GM19468 (cell line): ENCODE measurements around the gene NAA25.

ENCODE experiments used
- ATAC-seq: cut with Tn5 transposase; IDR thresholded peaks from one replicate; pipeline ENCODE4 v1.9.1; 2021; ENCODE audit warnings: mild to moderate bottlenecking, moderate library complexity, moderate number of reproducible peaks; ENCODE audit not compliant: unreplicated experiment; ENCODE audit errors: extremely low read depth

NAA25 gene

DNA sequence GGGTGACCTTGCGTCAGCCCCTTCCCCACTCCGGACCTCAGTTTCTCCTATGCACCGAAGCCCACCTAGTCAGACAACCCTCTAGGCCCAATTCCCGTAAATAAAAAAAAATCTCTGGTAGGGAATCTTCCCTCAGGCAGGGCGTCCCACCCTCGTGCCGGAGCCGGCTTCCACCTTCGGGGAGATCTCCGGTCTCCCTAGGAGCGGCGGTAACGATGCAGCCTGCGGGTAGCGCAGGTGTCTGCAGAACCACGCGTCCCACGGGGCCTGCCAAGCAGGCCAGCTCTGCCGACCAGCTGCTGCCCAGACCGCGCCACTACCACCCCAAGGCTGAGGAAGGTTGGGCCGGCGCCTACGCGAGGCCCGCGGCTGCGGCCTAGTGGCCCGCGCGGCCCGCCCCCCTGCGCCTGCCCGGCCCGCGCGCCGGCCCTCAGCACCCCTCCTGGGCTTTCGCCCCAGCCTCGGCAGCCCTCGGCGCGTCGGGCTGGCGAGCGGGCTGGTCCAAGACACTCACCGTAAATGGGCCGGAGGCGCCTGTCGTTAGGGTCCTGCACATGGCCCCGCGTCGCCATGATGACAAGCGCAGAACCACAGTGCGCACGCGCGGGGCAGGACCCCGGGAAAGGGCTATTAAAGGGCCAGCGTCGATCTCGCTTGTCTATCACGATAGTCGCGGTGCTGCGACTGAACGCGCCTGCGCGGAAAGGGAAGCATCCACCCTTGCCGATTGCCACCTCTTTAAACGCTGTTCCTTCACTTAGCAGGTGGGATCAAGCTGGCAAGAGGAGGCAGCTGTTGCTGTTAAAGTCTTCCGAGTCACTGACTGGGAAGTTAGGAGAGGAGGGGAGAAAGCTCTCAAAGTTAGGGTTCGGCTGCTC, at the start of gene NAA25:
TSS of gene NAA25 (minus strand) at position 582 of the 878 bp plus-strand sequence. CDS start at position 572, 10 bp downstream.
- no peak for ATAC-seq

DNA sequence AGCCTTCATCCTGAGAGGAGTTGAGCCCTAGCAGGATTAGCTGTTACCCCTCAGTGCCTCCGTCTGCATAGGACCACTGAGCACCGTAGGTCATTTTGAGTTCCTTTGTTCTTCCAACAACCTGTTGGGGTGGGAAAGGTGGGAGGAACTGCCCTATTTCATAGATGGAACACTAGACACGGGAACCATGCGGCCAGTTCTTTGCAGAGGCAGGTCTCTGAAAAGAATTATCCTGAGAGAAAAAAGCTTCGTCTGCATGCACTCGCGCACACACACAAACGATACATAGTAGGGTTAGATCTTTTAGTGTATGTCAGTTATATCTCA, 45.3 kb upstream of the NAA25 start:
- no peak for ATAC-seq

DNA sequence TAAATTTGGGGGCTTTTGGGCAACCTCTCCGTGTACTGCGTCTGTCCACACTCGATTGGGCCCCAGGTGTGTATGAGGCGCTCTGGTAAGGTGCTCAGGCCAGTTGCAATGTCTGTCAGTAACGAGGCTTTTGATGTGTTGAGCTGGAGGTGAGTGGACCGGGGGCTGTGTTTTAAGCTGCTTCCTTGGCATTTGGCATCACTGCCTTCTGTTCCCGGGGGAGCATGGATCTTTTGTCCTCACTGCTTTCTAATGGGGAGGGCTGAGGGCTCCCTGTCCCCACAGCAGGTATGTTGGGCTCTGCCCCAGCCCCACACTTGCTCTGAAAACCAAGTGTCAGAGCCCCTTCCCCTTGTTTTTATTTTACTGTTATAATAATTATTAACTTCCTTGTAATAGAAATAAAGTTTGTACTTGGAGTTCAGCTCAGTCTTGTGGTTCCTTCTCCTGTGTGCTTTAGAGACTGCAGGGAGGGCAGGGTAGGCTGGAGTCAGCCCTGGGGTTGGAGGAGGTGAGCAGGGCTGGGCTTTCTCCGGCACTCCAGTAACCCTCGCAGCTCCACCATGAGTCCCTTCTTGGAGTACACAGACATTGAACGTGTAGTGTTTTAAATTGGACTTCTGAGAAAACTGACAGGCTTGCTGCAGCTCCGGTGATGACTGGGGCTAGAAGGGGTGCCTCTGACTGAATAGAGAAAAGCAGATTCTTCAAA, 44.8 kb upstream of the NAA25 start:
- ATAC-seq, result no peak

DNA sequence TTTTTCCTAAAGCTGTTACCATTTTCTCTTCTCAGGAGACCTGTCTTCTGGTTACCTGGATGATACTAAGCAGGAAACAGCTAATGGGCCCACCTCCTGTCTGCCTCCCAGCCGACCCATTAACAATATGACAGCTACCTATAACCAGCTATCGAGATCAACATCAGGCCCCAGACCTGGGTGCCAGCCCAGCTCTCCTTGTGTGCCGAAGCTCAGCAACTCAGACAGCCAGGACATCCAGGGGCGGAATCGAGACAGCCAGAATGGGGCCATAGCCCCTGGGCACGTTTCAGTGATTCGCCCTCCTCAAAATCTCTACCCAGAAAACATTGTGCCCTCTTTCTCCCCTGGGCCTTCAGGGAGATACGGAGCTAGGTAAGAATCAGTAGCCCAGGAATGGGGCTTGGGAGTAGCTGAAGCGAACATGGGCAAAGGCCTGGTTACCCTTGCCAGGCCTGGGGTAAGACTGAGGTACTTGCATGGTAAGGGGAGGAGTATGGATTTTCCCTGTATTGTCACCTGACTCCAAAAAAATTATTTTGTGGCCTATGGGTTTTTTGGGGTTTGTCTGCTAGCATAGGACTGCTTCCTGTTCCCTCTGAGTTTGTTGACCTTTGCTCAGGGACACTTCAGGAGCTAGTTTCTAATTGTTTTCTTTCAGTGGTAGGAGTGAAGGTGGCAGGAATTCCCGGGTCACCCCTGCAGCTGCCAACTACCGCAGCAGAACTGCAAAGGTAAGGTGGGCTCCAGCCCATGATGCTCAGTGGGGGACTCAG, 43.4 kb upstream of the NAA25 start:
- ATAC-seq, result no peak

DNA sequence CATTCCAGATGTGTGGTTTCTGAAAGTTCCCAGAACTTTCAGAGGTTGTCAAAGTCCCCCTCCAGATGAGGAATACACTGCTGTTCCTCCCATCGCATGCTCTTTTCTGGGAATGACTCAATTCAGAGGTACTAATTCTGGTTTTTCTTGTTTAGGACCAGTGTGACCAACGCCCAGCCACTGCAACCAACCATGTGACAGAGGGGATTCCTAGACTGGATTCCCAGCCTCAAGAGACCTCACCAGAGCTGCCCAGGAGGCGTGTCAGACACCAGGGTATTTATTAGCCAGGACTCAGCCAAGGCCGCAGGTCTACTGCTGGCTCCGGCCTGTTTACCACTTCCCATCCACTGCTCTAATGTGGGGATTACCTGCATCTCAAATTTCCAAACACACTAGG, 41.0 kb upstream of the NAA25 start:
- ATAC-seq, result no peak

DNA sequence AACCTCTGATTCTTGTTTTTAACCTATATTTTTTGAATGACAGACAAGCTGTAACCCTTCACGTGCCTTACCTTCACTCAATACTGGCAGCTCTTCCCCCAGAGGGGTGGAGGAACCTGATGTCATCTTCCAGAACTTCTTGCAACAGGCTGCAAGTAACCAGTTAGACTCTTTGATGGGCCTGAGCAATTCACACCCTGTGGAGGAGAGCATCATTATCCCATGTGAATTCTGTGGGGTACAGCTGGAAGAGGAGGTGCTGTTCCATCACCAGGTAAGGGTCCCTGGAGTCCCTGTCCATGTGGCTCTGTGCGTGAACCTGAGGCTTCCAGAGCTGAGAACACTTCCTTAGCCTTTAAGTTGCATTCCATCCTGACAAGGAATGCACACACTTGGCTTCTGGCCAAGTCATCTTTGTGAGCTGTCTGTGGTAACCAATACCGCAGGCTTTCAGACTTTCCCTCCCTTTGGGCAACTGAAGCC, 39.5 kb upstream of the NAA25 start:
- no peak for ATAC-seq

DNA sequence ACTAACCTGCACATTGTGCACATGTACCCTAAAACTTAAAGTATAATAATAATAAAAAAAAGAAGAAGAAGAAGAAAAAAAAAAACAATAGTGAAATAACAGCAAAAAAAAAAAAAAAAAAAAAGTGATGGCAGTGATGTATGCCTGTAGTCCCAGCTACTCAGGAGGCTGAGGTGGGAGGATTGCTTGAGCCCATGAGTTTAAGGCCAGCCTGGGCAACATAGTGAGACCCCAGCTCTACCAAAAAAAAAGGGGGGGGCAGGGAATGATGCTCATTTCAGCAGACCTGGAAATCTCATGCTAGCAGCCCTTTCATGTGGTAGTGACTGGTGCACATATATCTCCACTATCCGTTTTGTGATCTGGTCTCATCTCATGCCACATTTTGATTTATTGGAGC, 37.5 kb upstream of the NAA25 start:
- ATAC-seq, result no peak

DNA sequence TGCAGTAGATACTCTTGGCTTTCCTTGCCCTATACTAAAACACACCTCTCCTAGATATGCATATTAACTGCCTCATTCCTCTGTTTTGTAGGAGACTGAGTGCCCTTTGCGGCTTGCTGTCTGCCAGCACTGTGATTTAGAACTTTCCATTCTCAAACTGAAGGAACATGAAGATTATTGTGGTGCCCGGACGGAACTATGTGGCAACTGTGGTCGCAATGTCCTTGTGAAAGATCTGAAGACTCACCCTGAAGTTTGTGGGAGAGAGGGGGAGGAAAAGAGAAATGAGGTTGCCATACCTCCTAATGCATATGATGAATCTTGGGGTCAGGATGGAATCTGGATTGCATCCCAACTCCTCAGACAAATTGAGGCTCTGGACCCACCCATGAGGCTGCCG, 32.1 kb upstream of the NAA25 start:
- ATAC-seq, result no peak

DNA sequence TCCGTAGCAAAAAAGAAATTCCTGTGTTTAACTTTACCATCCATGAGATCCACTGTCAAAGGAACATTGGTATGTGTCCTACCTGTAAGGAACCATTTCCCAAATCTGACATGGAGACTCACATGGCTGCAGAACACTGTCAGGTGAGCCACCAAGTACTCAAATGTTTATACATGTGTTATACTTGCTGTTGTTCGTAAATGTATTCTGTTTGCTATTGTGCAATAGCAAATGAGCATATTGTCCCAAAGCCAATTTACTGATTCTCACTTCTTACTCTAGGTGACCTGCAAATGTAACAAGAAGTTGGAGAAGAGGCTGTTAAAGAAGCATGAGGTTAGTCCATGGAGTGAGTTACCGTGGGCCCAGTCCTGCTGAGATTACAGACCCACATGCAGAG, 26.1 kb upstream of the NAA25 start:
- no peak for ATAC-seq

DNA sequence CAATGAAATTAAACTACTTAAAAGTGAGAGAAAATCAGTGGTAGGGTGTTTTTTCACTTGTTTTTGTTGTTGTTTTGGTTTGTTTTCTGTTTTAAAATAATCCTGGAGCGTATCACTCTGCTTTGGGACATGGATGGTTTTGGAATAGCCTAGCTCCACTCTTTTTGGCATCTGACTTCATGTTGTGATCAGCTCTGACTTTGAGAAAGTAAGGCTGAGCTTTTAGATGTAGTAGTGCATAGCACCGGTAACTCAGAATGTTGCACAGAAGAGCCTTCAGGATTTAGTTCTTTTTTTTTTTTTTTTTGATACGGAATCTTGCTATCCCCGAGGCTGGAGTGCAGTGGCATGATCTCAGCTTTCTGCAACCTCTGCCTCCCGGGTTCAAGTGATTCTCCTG, 24.8 kb upstream of the NAA25 start:
- ATAC-seq, result no peak

DNA sequence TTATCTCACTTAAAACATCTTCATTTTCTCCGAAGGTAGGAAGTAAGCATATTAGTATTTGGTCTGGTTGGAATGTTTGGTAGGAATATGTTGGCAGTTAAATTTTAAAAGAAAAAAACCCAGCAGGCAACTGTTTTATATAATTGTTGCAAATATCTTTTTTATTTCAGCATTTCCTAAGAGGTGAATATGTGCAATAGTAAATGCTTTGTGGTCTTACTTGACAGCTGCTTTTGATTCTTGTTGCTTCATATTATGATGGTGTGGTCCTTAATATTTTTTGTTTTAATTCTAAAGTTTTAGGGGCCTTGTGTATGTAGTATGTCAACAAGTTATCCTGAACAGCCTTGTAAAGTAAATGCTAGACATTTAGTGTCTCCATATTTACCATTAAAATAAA, 23.1 kb upstream of the NAA25 start:
- no peak for ATAC-seq

DNA sequence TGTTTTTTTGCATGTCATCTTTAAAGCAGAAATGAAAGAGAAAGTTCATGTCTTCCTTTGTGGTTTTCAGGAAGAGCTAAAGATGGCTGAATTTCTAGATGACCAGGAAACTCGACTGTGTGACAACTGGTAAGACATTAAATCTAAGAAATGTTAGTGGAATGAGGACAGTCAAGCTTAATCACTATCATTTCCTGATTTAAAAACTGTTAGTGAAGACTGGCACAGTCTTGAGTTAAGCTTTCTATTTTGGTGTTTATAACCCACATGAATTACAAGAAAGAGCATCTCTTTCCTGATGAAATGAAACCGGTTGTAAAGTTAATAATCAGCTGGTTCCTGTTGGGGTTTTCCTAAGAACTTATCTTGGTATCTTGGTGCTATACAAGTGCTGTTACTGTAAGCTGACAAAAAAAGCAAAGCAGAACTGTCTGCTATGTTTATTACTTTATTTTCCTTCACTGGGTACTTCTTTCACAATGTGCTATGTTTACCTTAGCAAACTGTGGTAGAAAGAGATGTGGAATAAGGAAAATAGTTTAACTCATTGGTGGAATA, 21.9 kb upstream of the NAA25 start:
- peak; percentile 22 for ATAC-seq

DNA sequence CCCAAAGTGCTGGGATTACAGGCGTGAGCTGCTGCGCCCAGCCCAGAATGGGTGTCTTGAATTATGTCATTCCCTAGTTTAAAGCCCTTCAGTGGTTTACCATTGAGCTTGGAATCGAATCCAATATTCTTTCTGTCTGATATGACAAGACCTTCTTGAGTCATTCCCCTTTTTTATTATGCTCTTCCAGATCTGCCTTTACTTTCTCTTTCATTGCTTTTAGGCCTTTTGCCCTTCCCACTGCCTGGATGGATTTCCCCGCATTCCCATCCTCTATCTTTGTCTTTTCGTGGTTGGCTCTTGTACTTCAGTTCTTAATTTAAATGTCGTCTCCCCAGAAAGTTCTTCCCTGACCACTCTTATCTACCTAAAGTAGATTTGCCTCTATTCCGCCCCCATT, 18.3 kb upstream of the NAA25 start:
- no peak for ATAC-seq

DNA sequence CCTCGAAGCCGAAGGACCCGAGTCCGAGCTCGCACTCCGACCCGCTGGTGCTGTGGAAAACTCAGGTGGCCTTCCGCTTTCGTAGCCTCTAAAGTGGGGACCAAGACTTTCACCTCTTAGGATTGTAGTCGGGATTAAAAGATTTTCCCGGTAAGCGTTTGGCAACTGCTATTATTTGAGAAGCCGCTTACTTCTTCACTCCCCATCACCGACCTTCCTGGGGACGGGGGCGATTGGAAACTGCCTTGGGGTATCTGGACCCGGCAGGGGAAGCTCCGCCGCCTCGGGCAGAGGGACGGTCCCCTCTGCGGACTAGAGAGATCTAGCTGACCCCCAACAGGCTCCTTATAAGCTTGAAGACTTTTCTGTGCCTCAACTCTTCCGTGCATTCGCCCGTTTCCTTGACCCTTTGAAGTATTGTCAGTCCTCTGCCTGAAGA, 17.4 kb upstream of the NAA25 start:
- no peak for ATAC-seq

DNA sequence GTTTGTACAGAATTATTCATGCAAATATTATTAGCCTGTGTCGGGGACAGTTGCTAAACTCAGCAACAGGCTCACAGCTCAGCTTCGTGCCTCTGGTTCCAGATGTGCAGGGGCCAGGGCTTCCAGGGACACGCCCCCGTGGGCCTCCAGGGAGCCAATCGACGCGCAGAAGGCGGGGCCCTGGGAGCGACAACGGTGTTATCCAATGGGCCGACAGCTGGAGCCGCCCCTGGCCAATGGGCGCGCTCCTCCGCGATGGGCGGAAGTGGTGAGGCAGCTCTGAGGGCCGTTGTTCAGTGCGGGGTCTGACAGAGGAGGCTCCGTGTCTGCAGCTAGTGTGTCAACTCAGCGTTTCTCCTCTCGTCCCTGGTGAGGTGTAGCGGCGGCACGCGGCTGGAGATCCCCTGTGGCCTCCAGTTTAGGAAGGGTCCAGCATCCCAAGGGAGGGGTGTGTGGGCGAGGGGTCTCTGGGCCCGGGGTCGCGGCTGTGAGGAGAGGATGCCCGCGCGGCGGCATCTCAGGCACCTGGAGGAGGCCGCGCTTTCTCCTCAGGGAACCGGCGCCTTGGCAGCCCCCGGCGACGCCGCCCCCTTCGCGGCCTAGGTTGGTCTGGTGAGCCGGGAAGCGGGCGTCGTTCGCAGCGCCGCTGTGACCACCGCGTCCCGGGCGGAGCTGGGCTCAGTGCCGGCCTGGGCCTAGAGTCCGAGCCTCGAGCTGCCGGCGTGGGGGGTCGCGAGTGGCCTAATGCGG, 16.8 kb upstream of the NAA25 start, which contains the start of gene TRAFD1:
TSS of gene TRAFD1 (plus strand) at position 311 of the 750 bp plus-strand sequence. CDS start 4,963 bp downstream, outside the sequence.
- peak; percentile 93 for ATAC-seq

DNA sequence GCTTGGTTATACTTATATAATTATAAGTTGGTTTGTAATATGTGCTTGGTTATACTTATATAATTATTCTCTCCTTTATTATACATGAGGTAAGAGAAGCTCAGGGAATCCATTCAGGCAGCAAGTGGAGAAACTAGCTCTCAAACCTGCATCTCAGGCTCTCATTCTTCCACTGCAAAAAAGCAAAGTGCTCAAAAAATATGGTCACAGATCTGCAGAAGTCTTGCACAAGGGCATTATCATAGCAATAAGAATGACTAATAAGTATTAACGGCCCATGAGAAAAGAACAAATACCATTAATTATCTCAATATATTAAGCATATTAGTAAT, 16.3 kb upstream of the NAA25 start:
- no peak for ATAC-seq

DNA sequence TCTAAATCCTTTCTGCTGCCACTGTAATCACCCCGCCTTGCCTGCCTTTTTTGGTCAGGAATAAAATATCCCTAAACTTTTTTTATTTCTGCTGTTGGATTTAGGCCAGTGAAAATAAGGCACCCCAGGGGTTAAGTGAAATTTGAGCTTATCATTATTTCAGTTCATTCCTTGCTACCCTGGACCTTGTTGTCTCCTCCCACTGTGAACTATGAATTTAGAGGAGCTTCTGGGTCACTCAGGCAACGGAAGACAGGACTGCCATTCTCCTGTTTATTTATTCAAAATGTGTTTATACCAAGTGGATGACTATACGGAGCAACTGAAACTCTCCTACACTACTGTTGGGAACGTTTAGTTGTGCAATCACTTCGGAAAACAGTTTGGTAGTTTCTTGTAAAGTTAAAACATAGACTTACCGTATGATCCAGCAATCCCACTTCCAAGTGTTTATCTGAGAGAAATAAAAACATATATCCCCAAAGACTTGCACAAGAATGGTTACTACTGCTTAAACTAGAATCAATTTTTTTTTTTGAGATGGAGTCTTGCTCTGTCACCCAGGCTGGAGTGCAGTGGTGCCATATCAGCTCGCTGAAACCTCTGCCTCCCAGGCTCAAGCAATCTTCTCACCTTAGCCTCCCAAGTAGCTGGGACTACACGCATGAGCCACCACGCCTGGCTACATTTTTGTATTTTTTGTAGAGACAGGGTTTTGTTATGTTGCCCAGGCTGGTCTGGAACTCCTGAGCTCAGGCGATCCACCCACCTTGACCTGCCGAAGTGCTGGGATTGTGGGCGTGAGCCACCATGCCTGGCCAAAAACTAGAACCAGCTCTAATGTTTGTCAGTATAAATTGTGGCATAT, 14.5 kb upstream of the NAA25 start:
- no peak for ATAC-seq

DNA sequence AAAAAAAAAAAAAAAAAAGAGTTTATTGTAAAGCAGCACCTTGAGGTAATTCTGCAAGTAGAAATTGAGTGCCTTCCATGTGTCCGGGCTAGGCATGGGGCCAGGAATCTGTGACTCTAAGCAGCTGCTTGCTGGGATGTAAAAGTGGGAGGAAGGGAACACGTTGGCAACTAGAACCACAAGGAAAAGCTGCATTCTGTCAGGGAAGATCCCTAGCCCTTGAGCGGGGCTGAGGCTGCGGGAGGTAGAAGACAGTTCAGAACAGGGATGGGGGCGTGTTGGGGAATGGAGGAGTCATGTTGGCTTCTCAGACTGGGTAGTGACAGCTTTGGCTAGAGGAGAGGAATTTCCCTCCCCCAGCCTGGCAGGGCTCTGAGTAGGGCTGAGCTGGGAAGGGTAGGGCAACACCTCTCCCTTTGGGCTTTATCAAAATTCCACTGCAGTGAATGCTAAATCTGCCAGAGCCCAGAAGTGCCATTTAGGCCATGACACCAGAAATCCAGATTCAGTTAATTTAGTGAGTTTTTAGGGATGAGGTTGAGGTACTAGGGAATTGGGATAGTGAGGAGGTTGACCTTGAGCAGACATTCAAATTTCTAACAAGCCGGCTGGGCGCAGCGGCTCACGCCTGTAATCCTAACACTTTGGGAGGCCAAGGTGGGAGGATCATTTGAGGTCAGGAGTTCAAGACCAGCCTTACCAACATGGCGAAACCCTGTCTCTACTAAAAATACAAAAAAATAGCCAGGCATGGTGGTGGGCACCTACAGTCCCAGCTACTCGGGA, 13.4 kb upstream of the NAA25 start:
- no peak for ATAC-seq
